ENCODE results near the gene YTHDC2.
"Not testable (repeated sequence)": the region's sequence is repeated elsewhere in the genome, so short reads cannot be mapped to it uniquely, and the experiment has no call there.

The YTHDC2 gene

DNA sequence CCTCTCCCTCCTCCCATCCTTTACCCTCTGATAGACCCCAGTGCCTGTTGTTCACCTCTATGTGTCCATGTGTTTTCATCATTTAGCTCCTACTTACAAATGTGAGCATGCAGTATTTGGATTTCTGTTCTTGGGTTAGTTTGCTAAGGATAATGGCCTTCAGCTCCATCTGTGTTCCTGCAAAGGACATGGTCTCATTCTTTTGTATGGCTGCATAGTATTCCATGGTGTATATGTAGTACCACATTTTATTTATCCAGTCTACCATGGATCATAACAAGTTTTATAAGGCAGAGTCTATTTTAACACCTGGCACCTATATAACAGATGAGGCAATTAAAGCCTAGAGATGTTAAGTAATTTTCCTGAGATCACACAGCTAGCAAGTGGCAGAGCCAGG, 7.4 kb downstream of the YTHDC2 start:
- DNase-seq = no peak

DNA sequence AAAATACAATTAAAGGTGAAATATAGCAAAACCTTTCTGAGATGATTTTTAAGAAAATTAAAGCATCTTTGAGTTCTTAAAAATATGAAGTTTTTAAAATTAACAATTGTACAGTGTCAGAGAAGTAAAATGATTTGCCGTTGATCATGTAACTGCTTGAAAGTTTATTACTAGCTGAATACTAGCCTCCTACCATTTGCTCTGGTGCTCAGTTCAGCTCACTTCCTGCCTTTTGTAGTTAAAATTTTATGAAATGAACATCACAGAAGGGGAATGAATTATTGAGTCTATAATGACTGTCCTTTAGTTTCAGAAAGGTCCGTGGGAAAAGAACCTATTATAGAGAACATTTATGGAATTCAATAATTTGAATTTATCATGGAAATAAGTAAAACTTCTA, 9.7 kb downstream of the YTHDC2 start:
- DNase-seq = no peak

DNA sequence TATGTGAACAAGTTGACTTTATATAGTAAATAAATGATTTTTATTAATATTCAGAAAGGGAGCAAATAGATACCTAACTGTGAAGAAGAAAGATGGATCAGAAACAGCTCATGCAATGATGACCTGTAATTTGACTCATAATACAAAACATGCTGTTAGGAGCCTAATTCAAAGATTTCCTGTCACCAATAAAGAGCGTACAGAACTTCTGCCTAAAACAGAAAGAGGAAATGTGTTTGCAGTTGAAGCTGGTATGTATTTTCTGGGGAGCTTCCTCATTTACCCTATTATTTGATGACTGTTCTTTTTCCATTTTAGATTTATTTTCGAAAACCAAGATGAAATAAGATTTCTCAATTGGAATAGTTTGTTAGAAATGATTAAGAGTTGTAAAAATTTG, 11.4 kb downstream of the YTHDC2 start:
- DNase-seq = no peak

DNA sequence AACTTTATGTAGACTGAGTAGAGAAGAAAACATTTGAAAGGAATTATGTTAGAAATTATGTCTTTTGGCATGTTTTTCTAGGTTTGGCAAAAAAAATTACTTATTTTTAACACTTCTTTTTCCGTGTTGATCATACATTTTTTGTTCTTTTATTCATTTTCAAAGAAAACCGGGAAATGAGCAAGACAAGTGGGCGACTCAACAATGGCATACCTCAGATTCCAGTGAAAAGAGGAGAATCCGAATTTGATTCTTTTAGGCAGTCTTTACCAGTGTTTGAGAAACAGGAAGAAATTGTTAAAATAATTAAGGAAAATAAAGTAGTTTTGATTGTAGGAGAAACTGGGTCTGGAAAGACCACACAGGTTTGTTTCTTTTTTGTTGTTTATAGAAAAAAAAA, 12.9 kb downstream of the YTHDC2 start:
- no peak for DNase-seq

DNA sequence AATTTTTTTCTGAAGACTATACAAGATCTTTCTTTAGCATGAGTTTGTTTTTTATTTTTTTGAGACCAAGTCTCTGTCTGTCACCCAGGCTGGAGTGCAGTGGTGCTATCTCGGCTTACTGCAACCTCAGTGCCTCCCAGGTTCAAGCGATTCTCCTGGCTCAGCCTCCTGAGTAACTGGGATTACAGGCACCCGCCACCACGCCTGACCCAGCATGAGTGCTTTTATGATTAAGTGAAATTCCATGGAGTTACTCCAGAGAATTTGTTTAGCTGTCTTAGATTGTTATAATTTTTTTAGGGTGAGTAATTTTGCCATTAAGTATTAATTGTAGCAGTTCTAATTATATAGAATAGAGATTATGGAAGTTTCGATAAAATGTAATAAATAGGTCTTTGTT, 14.3 kb downstream of the YTHDC2 start:
- DNase-seq = no peak

DNA sequence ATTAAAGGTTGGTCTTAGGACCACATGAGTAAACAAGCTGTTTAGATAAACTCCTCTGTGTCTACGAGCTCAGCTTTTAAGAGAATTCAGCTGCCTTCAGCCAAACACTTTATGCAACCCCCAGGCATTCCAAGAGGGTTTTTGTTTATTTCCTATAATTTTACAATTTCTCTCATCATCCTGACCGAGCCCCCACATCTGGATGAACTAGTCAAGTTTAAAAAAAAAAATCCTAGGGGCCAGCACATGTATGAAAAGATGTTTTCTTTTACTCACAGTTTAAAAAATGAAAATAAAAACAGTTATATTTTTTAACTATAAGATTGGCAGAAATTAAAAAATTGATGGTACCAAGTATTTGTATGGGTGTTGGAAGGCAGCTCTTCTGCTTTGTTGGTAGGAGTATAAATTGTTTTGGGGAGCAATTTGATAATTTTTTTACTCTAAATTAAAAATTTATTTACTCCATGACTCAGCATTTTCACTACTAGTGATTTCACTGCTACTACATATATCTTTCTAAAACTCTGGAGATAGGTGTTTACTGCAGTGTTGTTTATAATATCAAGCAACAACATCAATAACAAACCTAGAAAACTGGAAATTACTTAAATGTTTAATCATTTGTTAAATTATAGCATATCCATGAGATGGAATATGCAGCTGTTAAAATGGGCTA, 18.1 kb downstream of the YTHDC2 start:
- no peak for DNase-seq

DNA sequence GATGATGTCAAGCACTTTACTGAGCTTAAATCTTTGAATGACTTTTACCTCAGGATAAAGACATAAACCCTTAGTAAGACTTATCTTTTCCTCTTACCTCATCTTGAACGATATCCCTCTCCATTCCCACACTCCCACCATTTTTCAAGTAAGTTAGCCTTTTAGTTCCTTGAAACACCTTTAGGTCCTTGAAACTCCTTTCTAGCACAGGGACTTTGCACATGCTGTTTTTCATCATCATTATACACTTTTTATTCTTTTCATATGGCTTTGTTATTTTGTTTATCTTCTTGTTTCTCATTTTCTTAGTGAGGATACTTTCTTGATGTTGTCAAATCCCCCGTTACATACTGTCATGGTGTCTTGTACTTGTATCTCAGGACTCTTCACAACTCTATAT, 24.8 kb downstream of the YTHDC2 start:
- DNase-seq = no peak

DNA sequence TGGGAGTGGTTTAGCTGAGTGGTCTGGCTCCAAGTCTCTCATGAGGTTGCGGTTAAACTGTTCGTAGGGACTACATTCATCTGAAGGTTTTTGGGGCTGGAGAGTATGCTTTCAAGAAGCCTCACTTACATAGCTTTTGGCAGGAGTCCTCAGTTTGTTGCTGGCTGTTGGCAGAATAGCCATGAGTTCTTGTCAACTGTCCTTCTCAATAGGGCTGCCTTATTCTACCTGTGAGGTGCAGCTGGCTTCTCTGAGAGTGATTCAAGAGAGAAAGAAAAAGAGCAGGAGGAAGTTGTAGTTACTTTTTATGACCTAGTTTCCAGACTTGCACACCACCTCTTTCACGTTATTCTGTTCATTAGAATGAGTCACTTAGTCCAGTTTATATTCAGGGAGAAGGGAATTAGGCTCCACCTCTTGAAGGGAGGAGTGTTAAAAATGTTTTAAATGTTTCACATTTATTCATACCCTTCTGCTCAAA, 33.2 kb downstream of the YTHDC2 start:
- DNase-seq = no peak

DNA sequence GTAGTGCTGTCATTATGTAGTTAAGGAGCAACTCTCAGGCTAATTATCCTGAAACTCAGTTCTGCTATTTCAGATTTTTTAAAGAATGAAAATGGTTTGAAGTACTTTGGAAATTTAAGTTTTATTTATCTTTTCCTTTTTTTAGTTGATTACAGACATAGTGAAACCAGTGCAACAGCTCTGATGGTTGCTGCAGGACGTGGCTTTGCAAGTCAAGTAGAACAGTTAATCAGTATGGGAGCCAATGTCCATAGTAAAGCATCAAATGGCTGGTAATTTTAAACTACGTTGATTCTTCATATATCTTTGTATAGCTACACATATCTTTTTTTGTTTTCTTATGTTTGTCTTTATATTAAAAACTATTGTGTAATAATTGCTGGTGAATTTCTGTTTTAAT, 34.9 kb downstream of the YTHDC2 start:
- DNase-seq = no peak

DNA sequence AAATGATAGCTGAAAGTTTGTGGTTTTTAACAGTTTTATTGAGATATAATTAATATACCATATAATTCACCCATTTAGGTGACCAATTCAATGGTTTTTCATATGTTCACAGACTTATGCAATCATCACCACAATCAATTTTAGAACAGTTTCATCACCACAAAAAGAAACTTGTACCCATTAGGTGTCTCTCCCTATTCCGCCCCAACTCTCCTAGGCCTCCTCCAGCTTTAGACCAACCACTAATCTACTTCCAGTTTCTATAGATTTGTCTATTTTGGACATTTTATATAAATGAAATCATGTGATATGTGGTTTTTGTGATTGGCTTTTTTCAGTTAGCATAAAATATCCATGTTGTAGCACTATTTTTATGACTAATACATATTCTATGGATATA, 38.6 kb downstream of the YTHDC2 start:
- DNase-seq = no peak

DNA sequence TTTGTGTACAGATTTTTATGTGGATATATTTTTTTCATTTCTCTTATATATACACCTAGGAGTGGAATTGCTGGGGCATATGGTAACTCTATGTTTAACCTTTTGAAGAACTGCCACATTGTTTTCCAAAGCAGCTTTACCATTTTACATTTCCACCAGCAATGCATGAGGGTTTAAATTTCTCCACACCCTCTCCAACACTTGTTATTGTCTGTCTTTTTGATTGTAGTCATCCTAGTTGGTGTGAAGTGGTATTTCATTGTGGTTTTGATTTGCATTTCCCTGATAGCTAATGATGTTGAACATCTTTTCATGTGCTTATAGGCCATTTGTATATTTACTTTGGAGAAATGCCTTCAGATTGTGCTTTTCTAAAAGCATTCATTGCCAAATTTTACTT, 39.1 kb downstream of the YTHDC2 start:
- no peak for DNase-seq

DNA sequence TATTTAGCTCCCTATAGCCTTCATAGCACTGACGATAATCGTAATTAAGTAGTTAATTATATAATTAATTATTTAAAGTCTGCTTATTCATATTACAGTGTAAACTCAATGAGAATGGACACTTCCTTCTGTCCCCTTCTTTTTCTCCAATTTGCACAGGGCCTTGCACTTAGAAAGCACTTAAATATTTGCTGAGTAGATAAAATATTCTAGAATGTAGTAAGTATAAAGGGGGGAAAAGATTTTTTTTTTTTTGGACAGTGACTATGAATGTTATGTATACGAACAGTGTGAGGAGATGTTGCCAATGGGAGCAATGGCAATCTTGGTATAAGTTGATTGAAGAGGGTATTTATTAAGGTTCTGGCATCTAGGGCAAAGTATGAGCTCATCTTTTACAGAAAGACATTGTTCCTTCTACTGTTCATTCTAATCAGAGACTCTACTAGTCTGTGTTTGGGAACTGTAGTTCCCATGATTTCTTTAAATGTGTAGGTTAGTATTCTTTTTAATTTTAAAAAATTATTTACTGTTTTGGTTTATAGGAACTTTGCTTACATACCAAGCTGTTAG, 49.4 kb downstream of the YTHDC2 start:
- peak; percentile 15 for DNase-seq

DNA sequence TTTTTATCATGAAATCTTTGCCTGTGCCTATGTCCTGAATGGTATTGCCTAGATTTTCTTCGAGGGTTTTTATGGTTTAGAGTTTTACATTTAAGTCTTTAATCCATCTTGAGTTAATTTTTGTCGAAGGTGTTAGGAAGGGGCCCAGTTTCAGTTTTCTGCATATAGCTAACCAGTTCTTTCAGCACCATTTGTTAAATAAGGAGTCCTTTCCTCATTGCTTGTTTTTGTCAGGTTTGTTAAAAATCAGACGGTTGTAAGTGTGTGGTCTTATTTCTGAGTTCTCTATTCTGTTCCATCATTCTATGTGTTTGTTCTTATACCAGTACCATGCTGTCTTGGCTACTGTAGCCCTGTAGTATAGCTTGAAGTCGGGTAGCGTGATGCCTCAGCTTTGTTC, 55.9 kb downstream of the YTHDC2 start:
- DNase-seq = no peak

DNA sequence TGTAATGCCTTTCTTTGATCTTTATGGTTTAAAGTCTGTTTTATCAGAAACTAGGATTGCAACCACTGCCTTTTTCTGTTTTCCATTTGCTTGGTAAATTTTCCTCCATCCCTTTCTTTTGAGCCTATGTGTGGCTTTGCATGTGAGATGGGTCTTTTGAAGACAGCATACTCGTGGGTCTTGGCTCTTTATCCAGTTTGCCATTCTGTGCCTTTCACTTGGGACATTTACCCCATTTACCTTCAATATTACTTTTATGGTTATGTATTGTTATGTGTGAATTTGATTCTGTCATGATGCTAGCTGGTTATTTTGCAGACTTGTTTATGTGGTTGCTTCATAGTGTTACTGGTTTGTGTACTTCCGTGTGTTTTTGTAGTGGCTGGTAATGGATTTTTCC, 59.2 kb downstream of the YTHDC2 start:
- no peak for DNase-seq

DNA sequence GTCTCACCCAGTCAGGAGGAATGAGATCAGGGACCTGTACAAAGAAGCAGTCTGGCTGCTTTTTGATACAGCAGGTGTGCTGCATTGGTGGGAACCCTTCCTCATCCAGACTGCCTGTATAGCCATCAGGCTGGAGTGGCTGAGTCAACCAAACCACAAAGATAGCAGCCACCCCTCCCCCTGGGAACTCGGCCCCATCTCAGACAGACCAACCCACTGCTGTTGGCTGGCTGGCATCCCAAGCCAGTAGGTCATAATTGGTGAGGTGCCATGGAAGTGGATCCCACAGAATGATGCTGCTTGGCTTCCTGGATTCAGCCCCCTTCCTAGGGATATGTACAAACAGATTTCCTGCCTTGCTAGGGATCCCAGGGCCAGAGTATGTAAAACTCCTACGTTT, 60.9 kb downstream of the YTHDC2 start:
- no peak for DNase-seq

DNA sequence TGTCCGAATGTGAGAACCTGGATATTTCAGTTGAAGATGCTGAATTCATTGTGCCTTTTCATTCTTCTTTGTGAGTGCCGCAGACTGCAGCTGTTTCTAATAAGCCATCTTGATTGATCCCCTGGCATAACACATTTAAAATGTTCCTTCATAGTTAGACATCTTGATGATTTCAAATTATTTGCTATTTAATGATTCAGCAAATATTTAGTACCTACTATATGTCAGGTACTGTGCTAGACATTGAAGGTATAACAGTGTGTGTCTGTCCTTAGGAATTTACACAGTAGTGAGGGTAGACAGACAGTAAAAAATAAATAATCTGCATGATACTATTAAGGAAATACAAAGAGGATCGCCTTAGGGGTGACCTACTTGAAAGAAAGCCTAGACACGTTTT, 61.6 kb downstream of the YTHDC2 start:
- no peak for DNase-seq

DNA sequence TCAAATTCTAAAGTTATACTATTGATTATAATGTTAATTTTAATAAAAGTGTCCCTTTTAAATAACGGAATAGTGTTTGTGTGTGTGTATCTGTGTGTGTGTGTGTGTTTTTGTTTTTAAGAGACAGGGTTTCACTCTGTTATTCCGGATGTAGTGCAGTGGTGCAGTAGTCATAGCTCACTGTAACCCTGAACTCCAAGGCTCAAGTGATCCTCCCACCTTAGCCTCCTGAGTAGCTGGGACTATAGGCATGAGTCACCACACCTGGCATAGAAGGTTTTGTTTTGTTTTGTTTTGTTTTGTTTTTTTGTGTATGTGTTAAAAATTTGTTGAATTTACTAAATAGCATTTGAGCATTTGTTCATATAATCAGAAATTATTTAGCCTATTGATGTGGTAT, 64.6 kb downstream of the YTHDC2 start:
- no peak for DNase-seq

DNA sequence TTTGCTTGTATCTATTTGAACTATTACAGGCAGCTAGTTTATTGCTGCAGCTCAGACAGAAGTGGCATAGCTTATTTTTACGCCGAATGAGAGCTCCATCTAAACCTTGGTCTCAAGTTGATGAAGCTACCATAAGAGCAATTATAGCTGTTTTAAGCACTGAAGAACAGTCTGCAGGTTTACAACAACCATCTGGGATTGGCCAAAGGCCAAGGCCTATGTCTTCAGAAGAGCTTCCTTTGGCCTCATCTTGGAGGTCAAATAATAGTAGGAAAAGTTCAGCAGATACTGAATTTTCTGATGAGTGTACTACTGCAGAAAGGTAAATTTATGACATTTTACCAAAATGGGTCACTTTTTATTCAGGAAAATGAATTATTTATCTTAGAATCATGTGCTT, 67.9 kb downstream of the YTHDC2 start:
- no peak for DNase-seq

DNA sequence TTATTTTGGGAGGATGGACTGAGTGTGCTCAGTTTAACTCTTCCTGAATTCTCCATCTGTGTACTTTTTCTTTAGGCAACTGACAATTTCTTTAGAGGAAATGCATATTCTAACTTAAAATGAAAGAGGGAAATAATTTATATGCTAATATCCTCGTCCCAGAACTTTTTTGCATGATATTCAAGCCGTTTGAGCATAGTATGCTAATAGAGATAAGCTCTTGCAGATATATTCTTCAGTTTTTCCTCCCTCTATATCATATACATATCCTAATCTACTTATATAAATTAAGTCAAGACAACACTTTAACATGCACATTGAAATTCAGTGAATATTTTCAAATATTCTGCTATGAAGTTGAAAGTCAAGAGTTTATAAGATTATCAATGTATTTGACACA, 84.7 kb downstream of the YTHDC2 start:
- DNase-seq = no peak

DNA sequence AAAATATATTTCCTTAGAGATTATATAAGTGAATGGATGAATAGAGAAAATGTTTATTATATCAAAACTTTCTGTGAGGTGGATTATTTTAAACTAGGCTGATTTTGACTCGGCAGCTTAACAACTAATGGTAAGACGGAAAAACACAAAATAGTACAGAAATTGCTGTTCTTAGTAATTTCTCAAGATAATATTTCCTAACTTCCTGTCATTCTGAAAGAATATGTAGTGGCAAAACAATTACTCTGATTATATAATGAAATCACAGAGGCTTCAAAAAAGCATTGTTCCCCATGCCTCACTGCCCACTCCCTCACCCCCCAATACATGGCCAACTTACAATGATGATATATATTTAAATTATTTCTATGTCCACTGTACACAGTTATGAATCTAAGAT, 85.4 kb downstream of the YTHDC2 start:
- no peak for DNase-seq

DNA sequence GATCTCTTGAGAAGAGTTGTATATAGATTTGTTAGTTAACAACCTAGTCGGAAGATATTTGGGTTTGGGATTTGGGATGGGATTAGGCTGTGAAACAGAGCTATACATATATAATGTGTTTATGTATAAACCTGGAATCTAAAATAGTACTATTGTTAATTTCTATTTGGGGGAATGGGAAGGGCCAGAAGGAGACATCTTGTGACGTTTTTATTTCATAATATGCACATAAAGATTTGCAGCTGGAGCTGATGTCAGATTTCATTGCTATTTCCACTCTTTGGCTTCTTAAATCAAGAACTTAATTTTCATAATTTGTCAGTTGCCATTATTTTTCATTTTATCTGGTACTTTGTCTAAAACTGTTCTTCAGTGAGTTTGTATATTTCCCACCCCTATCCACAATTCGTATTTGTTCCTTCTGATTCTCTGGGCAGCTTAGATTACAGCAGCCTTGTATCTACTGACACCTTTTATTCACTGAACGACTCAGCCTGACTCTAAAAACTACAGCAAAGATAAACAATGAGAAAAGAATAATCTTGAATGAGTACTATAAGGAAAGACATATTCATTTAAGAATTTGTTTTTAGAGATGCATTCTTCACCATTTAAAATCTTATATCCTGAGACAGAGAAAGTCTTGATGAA, 86.9 kb downstream of the YTHDC2 start:
- no peak for DNase-seq

DNA sequence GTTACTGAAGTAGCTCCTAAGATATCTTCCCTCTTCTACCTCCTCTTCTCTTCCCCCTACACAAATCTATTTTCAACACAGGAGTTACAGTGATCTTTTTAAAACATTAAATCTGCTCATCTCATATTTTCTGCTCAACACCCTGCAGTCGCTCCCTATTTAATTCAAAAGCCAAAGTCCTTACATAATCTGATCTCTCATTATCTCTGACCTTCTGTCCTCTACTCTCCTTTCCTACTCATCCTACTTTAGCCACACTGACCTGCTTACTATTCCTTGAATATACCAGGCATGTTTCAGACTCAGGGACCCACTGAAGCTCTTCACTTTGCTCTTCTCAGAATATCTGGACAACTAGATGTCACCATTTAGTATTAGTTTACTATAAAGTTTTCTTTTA, 87.9 kb downstream of the YTHDC2 start:
- no peak for DNase-seq

DNA sequence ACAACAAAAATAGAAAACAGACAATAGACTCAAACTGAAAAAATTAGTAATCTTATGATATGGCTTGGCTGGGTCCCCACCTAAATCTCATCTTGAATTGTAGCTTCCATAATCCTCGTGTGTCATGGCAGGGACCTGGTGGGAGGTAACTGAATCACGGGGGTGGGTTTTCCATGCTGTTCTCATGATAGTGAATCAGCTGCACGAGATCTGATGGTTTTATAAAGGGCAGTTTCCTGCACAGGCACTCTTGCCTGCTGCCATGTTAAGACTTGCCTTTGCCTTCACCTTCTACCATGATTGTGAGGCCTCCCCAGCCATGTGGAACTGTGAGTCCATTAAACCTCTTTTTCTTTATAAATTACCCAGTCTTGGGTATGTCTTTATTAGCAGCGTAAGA, 89.8 kb downstream of the YTHDC2 start:
- not testable (repeated sequence) for DNase-seq

DNA sequence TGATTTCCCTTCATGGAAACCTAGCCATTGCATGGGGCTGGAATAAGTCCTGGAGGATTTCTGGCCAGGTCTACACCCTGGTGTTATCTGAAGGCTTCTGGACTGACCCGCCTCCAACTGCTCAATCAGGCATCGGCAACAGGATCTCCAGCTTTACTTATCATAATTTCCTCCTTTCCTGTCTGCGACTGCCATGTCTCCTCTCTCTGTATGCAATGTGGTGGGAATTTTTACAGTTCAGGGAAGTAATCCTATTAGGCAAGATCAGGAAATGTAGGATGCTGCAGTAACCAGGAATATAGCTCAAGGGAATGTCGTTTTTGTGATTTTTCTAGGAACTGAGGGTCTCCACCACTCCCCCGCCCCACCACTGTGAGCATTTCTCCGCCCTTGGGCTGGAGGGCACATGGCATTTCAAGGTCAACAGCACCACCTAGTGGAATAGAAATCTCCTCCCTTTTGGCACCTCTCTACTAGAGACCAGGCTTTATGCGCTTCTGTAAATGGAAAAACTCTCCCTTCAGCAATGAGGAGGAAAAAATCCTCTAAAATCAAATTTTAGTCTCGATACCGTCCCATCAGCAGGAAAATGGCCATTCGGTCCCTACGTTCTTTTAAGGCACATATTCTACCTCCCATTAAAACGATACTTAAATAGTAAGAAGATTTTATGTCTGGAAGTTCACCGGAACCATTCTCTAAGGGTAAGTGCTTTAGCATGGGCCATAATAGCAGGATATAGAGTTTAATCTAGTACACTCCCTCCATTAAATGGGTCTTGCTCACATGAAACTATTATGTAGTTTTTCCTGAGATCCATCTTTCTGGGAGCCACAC, 93.0 kb downstream of the YTHDC2 start:
- peak; percentile 71 for DNase-seq

Data from midbrain (tissue), 1 donor.